ENCODE measurements around the gene RPS23. TPM values are rescaled to one million over a fixed set of nuclear protein-coding genes. Genes with fewer than 3 reads are reported as not detected.

The RPS23 gene
- total and polyA plus RNA-seq, 7 donors: 1,784 to 5,306 (median 3,123) TPM

DNA sequence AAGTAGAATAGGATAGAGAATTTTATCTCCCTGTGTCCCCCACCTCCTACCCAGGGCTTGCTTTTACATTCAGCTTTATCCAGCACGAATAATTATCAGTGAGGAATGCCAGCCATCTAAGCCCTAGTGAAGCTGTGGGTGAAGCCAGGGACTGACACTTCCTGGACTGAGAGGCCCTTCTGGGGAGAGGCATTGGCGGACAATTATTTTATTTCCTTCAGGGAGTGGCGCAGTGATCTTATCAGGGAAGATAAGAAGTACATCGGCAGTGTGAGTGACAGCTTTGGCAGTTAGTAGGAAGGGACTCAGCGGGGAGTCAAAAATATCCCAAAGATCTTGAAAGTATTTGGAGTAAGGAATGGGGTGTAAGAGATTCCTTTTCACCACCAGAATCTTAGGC lies 34.9 kb upstream of the RPS23 start:
- intact Hi-C loops (cut with DNase I): no loop called here
- no peak for DNase-seq
- Histone ChIP-seq H3K36me3 (peaks cover 0 to 13% (median 0%) of the 10 kb centered on the region in 4 donors), H3K4me1 (no peaks in the 10 kb centered on the region), H3K27me3 (no peaks in the 10 kb centered on the region), H3K9me3 (no peaks in the 10 kb centered on the region), H3K27ac (no peak overlapping the region), H3K4me3 (no peak overlapping the region)
- TF ChIP-seq EP300 (IDR thresholded peaks at IDR 0.05): no peak
- 18 to 55% methylated on average over 5 of the region's 5 CpGs for whole genome bisulfite sequencing, 2 donors

DNA sequence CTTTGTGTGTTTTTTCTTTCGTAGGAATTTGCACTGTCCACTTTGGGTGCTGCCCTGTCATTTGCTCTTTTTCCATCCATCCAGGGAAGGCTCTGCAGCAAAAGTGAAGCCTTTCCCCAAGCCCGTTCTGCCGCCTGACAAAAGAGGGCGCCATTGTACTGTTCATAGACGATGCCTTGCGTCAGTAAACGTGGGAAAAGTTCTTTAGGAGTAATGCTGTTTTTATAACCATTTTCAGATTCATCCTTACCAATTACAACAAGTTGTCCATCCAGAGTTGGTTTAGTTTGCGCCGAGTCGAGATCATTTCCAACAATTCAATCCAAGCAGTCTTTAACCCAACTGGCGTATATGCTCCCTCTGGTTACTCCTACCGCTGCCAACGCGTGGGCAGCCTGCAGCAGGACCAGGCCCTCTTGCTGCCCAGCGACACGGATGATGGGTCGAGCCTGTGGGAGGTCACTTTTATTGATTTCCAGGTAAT lies 34.3 kb upstream of the RPS23 start:
- no peak overlapping the region for H3K27ac ChIP-seq
- peak; percentile 67 for DNase-seq
- no peaks in the 10 kb centered on the region for H3K27me3 ChIP-seq
- 33 to 56% methylated on average over 17 of the region's 17 CpGs for WGBS, 2 donors
- no peak overlapping the region for H3K4me3 ChIP-seq
- intact Hi-C loops (cut with DNase I): no loop called here
- TF ChIP-seq, protein P1, sequence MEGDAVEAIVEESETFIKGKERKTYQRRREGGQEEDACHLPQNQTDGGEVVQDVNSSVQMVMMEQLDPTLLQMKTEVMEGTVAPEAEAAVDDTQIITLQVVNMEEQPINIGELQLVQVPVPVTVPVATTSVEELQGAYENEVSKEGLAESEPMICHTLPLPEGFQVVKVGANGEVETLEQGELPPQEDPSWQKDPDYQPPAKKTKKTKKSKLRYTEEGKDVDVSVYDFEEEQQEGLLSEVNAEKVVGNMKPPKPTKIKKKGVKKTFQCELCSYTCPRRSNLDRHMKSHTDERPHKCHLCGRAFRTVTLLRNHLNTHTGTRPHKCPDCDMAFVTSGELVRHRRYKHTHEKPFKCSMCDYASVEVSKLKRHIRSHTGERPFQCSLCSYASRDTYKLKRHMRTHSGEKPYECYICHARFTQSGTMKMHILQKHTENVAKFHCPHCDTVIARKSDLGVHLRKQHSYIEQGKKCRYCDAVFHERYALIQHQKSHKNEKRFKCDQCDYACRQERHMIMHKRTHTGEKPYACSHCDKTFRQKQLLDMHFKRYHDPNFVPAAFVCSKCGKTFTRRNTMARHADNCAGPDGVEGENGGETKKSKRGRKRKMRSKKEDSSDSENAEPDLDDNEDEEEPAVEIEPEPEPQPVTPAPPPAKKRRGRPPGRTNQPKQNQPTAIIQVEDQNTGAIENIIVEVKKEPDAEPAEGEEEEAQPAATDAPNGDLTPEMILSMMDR (IDR thresholded peaks at IDR 0.05): peak in 3 of 4 experiments; percentile 19 to 64 (median 40)
- no peak for TF ChIP-seq POLR2AphosphoS5 (IDR thresholded peaks at IDR 0.05)
- TF ChIP-seq POLR2A (IDR thresholded peaks at IDR 0.05): no peak
- TF ChIP-seq EP300 (IDR thresholded peaks at IDR 0.05): no peak
- H3K36me3 ChIP-seq: peaks cover 0 to 13% (median 0%) of the 10 kb centered on the region in 4 donors
- no peaks in the 10 kb centered on the region for H3K4me1 ChIP-seq
- H3K9me3 ChIP-seq: no peaks in the 10 kb centered on the region

DNA sequence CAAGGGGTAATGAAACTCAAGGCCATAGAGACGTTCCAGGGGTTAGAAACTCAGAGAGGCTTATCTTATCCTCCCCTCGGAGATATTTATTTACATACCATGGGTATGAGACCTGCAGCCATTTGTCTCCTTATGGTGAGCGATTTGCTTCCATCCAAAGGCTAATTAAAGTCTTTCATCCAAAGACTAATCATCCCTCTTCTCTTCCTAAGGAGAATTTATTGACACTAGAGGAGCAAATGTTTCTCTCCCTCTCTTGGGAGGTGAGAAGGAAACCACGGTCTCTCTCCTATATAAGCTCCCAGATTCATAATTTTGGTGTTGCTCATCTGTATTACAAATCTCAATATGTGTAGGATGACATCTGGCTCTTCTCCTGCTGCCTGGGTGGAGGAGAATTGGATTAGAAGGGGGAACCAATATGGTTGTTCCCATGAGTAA lies 31.0 kb upstream of the RPS23 start:
- no peaks in the 10 kb centered on the region for H3K9me3 ChIP-seq
- intact Hi-C loops (cut with DNase I): no loop called here
- H3K4me1 ChIP-seq: no peaks in the 10 kb centered on the region
- 81 to 82% methylated on average over 4 of the region's 4 CpGs for WGBS, 2 donors
- DNase-seq: no peak
- no peak overlapping the region for H3K4me3 ChIP-seq
- H3K27ac ChIP-seq: no peak overlapping the region
- no peaks in the 10 kb centered on the region for H3K27me3 ChIP-seq
- peaks cover 0 to 24% (median 0%) of the 10 kb centered on the region in 4 donors for H3K36me3 ChIP-seq
- no peak for TF ChIP-seq POLR2AphosphoS5 (IDR thresholded peaks at IDR 0.05)
- TF ChIP-seq, protein P1 (IDR thresholded peaks at IDR 0.05): no peak
- TF ChIP-seq EP300 (IDR thresholded peaks at IDR 0.05): no peak
- no peak for TF ChIP-seq POLR2A (IDR thresholded peaks at IDR 0.05)

DNA sequence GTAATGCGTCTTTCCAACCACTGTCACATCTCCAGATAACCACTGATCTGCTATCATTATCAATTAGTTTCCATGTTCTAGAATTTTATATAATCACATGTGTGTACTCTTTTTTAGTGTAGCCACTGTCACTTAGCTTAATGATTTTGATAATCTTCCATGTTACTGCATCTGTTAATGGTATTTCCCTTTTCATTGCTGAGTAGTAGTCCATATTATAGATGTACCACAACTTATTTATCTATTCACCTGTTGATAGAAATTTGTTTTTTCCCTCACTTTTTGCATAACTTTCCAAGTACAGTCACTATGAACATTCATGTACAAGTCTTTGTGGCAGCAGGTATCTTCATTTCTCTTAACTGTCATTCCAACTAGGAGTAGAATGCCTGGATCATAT lies 30.3 kb upstream of the RPS23 start:
- TF ChIP-seq EP300 (IDR thresholded peaks at IDR 0.05) (no peak), POLR2A (IDR thresholded peaks at IDR 0.05) (no peak), POLR2AphosphoS5 (IDR thresholded peaks at IDR 0.05) (no peak)
- TF ChIP-seq, protein P1 (IDR thresholded peaks at IDR 0.05): no peak
- WGBS, 2 donors: 100% methylated on average over 1 of the region's 1 CpG
- Histone ChIP-seq H3K36me3 (peaks cover 0 to 24% (median 0%) of the 10 kb centered on the region in 4 donors), H3K4me1 (no peaks in the 10 kb centered on the region), H3K27ac (no peak overlapping the region), H3K4me3 (no peak overlapping the region), H3K27me3 (no peaks in the 10 kb centered on the region), H3K9me3 (no peaks in the 10 kb centered on the region)
- DNase-seq: no peak
- intact Hi-C loops (cut with DNase I): no loop called here

DNA sequence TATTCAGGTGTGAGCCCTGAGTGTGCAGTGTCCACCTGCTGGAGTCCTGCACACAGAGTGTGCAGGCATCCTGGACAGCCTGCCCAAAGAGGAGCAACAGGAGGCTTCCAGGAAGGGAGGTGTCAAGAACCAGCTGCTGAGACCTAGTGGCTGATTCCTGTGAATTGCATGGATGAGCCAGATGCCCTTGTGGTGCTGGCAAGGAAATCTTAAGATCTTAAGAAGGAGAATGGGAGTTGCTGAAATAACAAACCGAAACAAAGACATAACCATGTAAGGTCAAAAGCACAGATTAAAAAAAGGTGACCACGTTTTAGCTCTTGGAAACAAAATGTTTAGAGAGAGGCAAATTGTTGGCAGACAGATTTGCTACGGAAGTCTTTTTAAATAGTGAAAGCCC lies 29.3 kb upstream of the RPS23 start:
- H3K27ac ChIP-seq: no peak overlapping the region
- H3K4me1 ChIP-seq: no peaks in the 10 kb centered on the region
- no peaks in the 10 kb centered on the region for H3K9me3 ChIP-seq
- peaks cover 0 to 24% (median 0%) of the 10 kb centered on the region in 4 donors for H3K36me3 ChIP-seq
- 81% methylated on average over 3 of the region's 3 CpGs for WGBS, 2 donors
- DNase-seq: no peak
- H3K27me3 ChIP-seq: no peaks in the 10 kb centered on the region
- intact Hi-C loops (cut with DNase I): no loop called here
- no peak overlapping the region for H3K4me3 ChIP-seq
- TF ChIP-seq EP300 (IDR thresholded peaks at IDR 0.05) (no peak), POLR2A (IDR thresholded peaks at IDR 0.05) (no peak), POLR2AphosphoS5 (IDR thresholded peaks at IDR 0.05) (no peak)
- TF ChIP-seq, protein P1 (IDR thresholded peaks at IDR 0.05): no peak

Measured in sigmoid colon (tissue), 7 donors.